GM18519 (cell line): ENCODE data around the gene PKN2.

Experiments
- ATAC-seq: cut with Tn5 transposase; IDR thresholded peaks from one replicate; pipeline ENCODE4 v1.9.1; 2021; ENCODE audit warnings: mild to moderate bottlenecking, moderate library complexity; ENCODE audit not compliant: unreplicated experiment, low FRiP score

PKN2 gene

DNA sequence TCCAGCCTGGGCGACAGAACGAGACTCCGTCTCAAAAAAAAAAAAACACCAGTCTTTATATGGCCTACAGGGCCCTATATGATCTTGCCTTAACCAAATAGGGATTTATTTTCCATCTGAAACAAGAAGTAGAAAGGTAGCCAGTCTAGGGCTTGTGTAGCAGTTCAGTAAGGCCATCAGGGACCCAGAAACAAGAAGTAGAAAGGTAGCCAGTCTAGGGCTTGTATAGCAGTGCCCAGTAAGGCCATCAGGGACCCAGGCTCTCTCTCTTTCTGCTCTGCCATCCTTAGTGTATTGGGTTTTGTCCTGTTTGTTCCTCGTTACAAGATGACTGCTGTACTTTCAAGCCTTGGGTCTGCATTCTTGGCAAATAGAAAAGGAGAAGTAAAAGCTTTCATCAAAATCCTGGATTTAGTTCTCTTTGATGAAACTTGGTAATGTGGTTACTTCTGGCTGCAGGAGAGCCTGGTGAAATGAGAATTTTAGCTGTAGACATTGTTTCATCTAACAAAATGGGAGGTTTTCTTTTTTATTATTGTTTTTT, 46.1 kb downstream of the PKN2 start:
- ATAC-seq, result no peak

DNA sequence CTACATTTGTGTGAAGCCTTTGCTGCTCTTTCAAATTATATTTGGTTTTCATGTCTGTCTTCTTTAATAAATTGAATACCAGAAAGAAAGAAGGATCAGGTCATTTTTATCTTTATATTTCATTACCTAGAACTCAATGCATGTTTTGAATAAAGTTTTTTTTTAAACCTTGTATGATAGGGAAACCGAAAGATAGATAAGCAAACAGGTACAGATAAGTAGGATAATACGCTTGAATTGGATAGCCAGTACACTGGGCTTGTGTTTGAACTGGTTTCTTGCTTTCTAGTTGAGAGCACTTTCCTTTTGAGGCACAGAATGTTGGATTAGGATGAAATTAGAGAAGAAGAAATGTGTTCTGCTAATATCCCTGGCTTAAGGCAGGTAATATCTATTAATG, 46.9 kb downstream of the PKN2 start:
- no peak for ATAC-seq

DNA sequence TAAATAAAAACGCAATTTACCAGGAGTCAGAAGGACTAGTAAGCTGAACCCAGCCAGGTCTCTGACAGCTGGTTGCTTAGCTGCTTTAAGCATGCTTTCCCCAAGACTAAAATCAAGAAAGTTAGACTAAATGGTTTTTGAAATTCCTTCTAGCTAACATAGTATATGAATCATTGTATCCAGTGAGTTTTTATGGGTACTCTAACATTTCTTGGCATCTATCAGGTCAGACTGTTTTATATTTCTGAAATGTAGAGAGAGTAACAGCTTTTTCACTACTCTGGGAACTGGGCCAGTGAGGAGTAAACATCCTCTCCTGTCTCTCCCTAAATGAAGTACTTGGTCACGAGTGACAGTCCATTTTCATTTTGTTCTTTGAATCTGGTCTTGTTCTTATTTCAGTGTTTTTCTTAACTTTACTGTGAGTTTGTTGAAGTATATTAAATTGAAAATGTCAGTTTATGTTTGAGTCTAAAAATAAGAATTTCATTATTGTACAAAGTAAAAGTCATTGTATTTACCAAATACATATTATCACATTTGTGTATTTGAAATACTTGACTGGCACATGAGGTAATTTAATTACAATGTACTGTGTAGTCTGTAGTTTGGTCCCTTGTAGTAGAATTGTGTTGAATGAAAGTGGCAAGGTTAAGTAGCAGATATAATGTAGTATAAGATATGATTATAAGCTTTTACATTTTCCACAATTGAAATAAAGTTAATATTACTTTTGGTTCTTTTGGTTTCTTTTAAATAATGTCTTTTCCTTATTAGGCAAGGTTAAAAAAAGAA, 47.6 kb downstream of the PKN2 start:
- ATAC-seq, result no peak

DNA sequence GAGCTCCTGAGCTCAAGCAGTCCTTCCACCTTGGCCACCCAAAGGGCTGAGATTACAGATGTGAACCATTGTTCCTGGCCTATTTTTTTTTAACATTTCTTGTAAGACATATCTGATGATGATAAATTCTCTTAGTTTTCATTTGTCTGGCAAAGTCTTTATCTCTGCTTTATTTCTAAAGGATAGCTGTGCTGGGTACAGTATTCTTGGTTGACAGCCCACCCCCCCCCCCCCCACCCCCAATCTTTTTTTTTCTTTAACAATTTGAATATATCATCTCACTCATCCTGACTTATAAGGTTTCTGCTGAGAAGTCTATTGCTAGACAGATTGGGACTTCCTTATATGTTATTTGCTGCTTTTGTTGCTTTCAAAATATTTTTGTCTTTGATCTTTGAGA, 51.3 kb downstream of the PKN2 start:
- no peak for ATAC-seq

DNA sequence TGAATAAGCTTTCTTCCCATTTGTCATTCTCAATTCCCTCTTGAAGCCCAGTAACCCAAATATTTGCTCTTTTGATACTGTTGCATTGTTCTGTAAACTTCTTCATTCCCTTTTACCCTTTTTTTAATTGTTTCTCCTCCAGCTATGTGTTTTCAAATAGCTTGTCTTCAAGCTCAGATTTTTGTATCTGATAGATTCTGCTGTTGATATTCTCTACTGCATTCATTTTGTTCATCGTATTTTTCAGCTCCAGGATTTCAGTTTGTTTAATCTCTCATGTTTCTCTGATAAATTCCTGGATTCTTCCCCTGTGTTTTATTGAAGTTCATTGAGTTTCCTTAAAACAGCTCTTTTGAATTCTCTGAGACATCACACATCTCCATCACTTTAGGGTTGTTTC, 51.8 kb downstream of the PKN2 start:
- ATAC-seq, result no peak

DNA sequence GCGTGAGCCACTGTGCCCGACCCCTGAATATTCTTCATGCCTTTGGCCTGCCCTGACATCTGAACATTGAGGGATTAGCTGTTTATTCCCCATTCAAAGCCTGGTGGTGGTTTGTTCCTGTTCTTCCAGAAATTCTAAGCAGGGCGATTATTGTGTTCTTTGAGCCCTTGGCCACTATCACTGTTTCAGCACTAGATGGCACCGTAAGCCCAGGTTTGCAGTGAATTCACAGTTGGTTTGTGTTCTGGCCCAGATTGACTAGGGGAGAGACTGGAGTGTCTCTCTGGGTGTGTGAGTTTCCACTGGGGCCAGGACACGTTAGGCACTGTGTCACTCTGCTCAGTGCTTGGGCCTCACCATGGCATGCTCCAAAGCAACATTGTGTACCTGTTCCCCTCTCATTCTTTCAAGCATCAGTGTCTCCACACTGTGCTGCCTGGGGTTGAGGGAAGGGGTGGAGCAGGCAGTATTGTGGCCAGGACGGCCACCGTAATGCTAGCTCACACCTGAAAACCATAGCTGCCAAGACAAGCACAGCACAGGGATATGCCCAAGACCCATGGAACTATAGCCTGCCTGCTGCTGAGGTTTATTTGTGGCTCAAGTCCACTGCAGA, 52.7 kb downstream of the PKN2 start:
- no peak for ATAC-seq

DNA sequence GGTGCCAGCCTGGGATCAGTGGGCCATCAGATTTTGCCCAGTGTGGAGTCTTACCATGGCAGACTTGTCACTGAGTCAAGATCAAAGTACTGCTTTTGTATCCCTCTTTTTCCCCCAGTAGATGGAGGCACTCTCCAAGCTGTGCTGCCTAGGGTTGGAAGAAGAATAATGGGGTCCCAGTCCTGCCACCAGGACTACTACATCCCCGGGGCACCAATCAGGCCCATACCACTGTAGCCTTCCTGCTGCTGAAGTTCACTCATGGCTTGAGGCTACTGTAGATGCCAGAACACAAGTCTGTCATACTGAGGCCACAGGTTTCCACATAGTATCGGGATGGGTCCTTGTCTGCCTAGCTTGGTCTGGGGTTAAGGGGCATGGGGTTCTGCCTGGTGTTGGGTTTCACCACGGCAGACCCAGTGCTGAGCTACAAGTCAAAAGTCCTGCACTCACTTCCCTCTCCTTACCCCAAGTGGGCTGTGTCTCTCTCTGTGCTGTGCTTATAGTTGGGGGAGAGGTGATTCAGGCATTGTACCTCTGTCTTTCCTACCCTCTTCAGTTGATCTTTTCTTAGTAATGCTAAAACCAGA, 53.4 kb downstream of the PKN2 start:
- no peak for ATAC-seq

DNA sequence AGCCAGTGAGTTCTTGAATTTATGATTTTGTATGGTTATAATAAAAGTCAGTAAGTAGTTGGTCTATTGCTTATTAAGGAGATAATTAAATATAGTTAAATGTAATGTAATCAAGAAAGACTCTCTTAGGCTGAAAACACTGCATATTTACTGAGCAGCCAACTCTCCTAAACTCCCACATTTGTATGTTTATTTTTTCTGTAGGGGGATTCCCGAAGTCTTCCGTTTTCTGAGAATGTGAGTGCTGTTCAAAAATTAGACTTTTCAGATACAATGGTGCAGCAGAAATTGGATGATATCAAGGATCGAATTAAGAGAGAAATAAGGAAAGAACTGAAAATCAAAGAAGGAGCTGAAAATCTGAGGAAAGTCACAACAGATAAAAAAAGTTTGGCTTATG, 56.7 kb downstream of the PKN2 start:
- no peak for ATAC-seq

DNA sequence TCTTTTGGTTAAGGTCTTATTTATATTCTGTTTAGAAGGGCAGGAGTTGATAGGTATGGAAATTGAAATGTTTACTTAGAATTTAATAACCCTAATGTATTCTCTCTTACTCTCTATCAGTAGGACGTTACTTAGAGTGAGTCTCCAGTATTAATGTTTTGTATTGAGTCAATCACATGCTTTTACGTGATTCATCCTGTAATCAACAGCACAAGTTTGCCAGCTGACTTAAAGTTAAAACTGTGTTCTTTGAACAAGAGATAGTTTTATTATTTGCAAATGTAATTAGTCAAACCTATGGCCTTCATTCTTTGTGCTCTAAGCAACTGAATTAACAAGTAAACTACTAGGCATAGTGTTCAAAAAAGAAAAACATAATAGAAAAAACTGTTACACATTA, 57.3 kb downstream of the PKN2 start:
- no peak for ATAC-seq

DNA sequence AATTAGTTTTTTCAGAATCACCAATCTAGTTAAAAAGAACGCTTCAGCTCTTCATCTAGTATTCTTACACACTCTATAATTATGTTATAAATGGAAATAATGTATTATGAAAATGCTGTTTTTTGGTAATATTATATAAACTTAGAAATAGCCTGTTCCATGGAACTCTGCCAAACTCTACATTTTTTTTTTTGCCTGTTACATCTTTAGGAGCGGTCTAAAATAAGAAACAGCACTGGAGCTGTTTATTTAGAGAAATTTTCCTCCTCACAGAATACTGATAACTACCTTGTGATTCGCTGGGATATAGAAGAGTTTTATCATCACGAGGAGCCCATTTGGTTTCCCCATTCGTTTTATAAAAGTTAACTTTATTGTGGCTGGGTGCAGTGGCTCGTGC, 58.5 kb downstream of the PKN2 start:
- ATAC-seq, result no peak

DNA sequence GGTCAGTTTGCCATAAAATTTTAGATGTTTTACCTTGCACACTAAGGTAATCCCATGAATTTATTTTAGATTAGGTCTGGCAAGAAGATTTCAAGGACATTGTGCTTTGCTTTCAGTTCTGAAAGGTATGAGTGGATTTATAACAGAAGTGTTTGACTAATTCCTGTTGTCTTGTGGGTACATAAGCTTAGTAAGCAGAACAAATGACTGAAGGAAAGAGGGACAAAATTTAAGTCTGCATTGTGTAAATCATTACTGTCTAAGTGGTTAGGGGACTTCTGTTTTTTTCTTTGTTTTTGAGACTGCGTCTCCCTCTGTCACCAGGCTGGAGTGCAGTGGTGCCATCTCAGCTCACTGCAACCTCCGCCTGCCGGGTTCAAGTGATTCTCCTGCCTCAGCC, 60.1 kb downstream of the PKN2 start:
- ATAC-seq, result no peak

DNA sequence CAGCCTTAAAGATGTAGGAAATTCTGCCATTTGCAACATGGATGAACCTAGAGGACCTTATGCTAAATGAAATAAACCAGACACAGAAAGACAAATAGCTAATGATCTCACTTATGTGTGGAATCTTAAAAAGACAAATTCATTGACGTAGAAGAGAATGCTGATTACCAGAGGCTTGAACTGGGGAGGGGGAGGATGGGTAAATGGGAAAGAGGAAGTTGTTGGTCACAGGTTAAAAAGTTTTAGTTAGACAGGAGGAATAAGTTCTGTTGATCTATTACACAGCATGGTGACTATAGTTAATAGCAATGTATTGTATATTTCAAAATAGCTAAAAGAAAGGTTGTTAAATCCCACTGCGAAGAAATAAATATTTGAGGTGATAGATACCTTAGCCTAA, 62.8 kb downstream of the PKN2 start:
- ATAC-seq, result no peak

DNA sequence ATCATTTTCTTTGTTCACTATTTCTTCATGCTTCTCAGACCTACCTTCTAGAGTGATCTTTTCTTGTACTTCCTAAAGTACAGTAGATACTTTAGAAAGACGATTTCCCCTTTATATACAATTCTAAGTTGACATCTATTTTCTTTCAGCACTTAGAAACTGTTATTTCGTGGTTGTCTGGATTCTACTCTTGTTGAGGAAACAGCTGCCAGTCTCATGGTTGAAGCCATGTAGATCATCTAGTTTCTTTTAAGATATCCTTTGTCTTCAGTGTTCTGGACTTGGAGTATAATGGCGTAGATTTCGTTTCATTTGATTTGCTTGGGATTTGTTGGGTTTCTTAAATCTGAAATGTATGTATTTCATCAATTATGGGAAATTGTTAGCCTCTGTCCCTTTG, 67.6 kb downstream of the PKN2 start:
- ATAC-seq, result no peak

DNA sequence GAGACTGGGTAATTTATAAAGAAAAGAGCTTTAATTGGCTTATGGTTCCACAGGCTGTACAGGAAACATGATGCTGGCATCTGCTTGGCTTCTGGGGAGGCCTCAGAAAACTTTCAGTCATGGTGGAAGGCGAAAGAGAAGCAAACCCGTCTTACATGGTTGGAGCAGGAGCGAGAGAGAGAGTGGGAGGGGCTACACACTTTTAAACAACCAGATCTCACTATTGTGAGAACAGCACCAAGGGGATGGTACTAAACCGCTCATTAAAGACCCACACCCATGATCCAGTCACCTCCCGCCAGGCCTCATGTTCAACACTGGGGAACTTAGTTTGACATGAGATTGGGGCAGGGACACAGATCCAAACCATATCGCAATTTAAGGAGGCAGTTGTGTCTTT, 69.4 kb downstream of the PKN2 start:
- no peak for ATAC-seq

DNA sequence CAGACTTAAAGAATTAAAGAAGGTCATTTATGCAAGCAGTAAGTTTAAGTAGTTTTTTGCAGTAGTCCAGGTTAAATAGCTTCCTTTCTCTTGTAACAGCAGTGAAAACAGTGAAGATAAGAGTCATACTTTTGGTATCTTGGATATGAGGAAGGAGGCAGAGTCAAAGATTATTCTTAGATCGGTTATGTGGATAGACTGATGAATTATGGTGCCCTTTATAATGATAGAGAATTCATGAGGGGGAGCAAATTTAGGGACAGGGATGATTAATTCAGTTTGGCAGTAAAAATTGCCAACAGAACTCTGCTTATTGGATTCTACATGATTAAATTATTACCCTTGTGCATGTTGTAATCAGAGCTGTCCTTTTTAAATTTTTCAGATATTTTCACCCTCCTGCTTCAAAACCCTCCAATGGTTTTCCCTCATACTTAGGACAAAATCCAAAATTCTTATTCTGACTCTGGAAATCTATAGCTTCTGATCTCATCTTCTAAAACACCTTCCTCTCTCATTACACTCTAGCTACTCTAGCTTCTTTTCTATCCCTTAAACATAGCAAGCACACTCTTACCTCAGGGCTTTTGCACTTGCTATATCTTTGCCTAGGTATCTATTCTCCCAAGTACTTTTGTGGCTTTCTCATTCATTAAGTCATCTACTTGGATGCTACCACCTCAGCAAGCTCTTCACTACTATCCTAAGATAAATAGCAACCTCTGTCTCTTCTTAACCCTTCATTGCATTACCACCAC, 79.8 kb downstream of the PKN2 start:
- ATAC-seq, result no peak

DNA sequence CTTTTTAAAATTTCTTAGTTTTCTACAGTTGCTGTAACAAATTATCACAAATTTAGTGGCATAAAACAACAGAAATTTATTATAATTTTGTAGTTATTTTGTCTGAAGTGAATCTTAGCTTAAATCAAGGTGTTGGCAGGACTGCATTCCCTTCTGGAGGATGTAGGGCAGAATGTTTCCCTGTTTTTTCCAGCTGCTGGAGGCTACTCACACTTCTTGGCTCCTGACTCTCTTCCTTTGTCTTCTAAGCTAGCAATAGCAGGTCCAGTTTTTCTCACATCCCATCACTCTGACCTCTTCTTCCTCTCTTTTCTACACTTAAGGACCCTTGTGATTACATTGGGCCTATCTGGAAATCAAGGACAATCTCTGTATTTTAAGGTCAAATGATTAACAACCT, 84.1 kb downstream of the PKN2 start:
- no peak for ATAC-seq

DNA sequence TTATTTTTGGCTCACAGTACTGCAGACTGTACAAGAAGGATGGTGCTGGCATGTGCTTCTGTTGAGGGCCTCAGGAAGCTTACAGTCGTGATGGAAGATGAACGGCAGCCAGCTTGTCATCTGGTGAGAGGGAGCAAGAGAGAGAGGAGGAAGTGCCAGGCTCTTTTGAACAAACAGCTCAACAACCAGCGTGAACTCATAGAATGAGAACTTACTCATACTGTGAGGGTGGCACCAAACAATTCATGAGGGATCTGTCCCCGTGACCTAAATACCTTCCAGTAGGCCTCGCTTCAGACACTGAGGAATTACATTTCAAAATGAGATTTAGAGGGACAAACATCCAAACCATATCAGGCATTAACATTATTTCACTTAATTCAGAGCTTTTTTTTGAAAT, 84.7 kb downstream of the PKN2 start:
- ATAC-seq, result no peak

DNA sequence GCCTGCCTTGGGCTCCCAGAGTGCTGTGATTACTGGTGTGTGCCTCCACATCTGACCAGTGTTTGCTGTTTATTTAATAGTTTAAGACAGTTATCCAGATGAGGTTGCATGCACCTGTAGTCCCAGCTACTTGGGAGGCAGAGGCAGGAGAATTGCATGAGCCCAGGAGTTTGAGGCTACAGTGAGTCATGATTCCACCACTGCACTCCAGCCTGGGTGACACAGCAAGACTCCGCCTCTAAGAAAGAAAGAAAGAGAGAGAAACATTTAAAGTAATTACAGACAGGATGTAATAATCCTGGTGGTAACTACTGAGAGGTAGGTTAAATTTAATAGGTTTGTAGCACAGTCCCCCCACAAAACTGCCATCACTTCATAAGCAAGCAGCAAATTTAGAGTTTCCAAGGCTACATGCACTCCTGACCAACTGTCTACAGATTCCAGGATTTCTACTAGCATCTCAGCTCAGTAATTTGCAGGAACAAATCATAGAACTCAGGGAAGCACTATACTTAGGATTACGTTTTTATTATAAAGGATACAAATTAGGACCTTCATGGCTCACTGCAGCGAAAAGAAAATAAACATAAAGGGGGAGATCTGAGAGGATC, 89.6 kb downstream of the PKN2 start:
- no peak for ATAC-seq

DNA sequence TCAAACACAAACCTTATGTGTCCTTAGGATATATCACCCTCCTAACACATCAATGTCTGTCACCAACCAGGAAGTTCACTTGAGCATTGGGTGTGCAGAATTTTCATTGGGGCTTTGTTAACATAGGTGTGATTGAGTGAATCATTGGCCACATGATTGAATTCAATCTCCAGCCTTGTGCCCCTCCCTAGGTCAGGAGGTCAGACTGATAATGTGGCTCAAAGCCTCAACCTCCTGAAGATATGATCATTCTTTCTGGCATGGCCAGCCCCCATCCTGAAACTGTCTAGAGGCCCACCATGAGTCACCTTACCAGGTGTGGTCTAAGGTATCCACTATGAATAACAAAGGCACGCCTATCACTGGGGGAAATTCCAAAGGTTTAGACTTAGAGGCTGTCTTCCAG, 90.1 kb downstream of the PKN2 start:
- no peak for ATAC-seq

DNA sequence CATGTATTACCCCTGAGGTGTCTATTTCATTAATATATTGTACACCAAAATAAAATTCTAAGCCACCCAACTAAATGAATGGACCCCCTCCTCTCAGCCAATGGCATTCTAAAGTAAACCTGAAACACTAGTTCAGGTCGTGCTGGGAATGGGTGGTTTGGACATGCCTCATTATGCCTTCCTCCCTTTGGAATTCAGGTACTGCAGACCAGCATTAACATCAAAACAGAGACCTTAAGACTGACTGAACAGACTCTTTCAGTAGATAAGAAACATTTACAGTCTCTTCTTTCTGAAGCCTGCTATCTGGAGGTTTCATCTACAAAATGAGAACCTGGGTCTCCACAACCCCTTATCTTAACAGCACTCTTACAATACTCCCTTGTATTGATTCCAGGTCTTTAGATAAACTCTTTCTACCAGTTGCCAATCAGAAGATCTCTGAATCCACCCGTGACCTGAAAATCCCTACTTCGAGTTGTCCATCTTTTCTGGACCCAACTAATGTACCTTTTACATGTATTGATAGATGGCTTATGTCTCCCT, 93.6 kb downstream of the PKN2 start:
- no peak for ATAC-seq
